GM12873 (cell line): Measurements from ENCODE around the gene CLEC4E.

Experiments
- TF ChIP-seq, protein P1 (sequence below): IDR thresholded peaks from 2 replicates; pipeline ENCODE4 v1.5.1; 2012; ENCODE audit warnings: low read depth, mild to moderate bottlenecking, moderate library complexity, low read length, control low read depth; ENCODE audit not compliant: insufficient read depth; ENCODE audit errors: missing control alignments

Gene CLEC4E

DNA sequence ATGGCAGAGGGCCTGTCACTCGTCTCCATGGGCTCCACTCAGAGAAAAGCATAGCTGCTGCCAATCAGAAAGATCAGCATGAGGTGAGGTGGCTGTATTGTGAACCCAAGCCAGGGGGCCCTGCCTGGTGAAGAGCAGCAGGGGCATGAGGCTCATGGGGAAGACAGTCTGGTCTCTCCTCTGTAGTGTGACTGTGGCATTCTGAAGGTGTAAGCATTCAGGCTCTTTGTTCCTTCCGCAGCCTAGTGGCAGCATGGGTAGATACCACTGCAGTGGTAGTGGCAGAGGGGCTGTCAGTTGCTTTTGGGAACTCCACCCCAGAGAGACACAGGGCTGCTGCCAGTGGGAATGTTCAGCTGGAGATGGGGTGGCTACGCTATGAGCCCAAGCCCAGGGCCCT is 32.5 kb downstream of the CLEC4E start:
- TF ChIP-seq, protein P1, sequence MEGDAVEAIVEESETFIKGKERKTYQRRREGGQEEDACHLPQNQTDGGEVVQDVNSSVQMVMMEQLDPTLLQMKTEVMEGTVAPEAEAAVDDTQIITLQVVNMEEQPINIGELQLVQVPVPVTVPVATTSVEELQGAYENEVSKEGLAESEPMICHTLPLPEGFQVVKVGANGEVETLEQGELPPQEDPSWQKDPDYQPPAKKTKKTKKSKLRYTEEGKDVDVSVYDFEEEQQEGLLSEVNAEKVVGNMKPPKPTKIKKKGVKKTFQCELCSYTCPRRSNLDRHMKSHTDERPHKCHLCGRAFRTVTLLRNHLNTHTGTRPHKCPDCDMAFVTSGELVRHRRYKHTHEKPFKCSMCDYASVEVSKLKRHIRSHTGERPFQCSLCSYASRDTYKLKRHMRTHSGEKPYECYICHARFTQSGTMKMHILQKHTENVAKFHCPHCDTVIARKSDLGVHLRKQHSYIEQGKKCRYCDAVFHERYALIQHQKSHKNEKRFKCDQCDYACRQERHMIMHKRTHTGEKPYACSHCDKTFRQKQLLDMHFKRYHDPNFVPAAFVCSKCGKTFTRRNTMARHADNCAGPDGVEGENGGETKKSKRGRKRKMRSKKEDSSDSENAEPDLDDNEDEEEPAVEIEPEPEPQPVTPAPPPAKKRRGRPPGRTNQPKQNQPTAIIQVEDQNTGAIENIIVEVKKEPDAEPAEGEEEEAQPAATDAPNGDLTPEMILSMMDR: no peak

DNA sequence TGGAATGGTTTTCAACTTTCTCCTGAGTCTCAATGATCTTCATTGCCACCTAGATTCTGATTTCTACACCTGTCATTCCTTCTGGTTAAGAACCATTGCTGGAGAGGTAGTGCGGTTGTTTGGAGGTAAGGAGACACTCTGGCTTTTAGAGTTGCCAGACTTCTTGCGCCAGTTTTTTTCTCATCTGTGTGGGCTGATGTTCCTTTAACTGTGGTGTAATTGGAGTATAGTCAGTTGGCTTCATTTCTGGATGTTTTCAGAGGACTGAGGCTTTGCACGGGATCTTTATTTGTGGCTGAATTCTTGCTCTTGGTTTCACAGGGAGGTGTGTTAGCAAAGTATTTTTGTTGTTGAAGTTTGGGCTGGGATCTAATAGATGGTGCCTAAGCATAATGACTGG is 33.1 kb downstream of the CLEC4E start:
- TF ChIP-seq, protein P1: no peak

DNA sequence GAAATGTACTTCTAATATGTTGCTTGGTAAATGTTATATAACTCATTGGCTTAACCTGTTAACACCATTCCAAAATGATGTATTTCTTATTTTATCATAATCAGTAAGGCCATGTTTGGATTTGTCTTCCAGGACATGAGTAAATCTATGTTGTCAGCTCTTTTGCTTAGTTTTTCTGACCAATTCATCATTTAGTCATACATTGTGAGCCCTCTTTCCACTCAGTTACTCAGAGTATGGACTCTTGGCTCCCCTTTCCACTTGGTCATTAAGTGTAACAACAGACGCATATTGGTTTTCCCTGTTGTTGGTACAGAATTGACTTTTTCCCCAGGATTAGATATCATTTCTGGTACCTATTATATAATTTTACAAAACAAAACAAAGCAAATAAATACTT is 36.4 kb downstream of the CLEC4E start:
- TF ChIP-seq, protein P1: no peak

DNA sequence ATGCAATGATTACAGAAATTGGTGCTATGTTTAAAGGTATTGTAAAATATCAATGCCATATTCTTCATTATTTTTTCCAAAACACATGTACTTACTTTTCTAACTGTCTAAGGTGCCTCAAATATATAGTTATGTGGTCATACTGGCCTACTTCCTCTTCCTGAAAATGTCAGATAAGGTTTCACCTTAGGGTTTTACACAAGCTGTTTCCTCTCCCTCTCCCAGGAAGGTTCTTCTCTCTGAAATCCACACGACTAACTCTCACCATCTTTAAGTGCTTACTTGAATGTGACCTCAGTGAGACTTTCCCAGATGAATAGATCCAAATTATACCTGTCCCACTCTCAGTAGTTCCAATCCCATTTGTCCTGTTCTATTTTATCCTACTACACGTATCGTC is 39.0 kb downstream of the CLEC4E start:
- TF ChIP-seq, protein P1: no peak

DNA sequence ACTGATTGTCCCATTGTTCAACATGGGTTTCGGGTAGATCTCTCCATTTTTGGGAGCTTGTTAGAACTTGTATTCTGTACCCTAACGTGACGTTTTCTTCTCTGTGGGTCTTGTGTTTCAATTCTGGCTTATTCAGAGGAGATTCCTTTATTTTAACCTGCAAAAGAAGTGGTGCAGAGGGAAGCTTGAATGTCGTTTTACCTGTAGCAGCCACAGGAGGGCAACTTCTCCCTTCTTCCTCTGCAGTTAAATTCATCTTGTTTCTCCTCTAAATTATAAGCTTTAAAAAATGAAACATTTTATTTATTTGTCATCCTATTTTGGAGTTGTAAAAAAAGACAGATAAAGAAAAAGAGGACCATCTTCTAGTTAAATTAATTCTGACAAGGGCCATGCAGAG is 41.1 kb downstream of the CLEC4E start:
- TF ChIP-seq, protein P1: peak; percentile 29

DNA sequence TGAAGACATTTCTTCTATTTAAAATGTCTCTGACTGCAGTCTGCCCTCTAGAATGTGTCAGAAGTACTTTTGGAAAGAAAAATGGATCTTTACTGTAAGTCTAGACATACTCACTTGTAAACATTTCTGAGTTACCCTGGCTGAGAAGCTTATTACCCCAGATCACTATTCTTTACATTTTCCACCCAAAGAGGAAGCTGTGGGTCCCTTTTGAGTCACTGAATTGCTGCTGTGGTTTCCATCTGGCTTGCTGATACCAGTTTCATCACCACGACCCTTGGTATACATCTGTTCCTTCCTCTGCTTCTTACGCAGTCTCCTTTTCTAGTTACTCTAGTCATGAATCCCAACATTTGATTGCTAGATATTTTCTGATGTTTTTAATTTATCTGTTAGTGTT is 47.6 kb downstream of the CLEC4E start:
- TF ChIP-seq, protein P1: no peak

DNA sequence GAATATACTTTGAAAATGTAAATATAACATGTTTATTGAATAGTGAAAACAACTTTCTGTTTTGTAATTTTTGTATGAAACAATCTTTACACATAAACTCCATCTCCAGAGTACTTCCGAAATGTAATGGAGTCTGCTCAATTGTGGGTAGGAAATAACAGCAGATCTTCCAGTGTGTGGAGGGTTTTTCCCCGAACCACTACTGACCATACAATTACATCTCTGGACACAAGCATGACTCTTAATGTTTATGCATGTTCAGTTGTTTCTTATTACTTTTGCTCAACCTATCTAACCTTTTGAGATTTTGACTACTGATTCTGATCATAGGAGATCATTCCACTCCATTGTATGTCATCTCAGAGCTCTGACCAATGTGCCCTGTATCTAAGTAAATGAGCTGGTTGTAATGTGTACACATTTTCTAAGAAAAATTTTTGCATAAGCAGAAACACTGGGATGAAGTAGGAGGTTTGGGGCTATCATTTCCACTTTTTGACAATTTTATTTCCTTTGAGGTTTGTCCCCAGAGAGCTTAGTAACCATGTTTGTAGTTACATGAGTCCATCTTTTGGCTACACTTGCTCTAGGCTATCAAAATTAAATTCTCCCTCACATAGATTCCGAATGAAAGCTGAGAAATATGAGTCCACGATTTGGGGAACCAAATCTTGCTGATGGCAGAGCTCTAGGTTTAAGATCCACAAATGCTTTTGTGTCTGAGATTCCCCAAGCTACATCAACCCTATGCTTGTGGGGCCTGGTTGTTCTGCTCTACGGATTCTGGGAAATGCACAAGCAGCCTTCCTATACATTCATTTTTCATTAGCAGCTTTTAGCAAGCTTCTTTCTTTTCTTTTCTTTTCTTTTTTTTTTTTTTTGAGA is 48.8 kb downstream of the CLEC4E start:
- TF ChIP-seq, protein P1: no peak
